ENCODE results near the gene SFT2D3. TPM values are rescaled to one million over a fixed set of nuclear protein-coding genes. Genes with fewer than 3 reads are reported as not detected.

The SFT2D3 gene
- total RNA-seq, 1 experiment from 2014 or later: 12.2 TPM

DNA sequence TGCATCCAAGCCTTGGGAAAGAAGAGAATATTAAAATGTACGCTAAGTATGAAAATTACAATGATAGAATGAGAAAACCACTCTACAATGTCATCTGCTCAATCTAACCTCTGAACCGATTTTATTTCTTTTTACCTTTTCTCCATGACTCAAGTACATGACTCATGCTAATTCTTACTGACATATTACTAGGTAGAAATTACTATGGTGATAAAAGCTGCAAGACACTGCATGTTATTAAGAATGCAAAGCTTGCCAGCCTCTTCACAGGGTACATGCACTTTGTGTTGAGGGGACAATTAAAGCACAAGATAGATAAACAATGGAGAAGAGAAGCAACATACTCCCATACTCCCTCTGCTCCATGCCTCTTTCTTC, 20.7 kb downstream of the SFT2D3 start:
- Histone ChIP-seq H3K4me3 (ENCODE audit: low read depth, low read length) (no peak overlapping the region), H3K4me1 (no peaks in the 10 kb centered on the region), H3K27me3 (replicated peaks; ENCODE audit: control insufficient read depth, insufficient read depth, low read length) (no peaks in the 10 kb centered on the region), H3K9me3 (no peaks in the 10 kb centered on the region), H3K36me3 (ENCODE audit: control insufficient read depth, insufficient read depth, low read length) (peaks cover 4% of the 10 kb centered on the region)
- Mint-ChIP-seq H3K9me3 (ENCODE audit: unreplicated experiment) (no peaks in the 10 kb centered on the region), H3K4me3 (ENCODE audit: unreplicated experiment) (no peak overlapping the region), H3K27me3 (ENCODE audit: insufficient read depth, unreplicated experiment) (no peaks in the 10 kb centered on the region), H3K27ac (ENCODE audit: unreplicated experiment) (no peak overlapping the region), H3K36me3 (ENCODE audit: insufficient read depth, unreplicated experiment) (peaks cover 73% of the 10 kb centered on the region), H3K4me1 (ENCODE audit: low read depth, unreplicated experiment) (no peaks in the 10 kb centered on the region)
- BruUV-seq (replicated peaks): no TSS peak
- DNase-seq: no peak
- TF ChIP-seq, protein P1, sequence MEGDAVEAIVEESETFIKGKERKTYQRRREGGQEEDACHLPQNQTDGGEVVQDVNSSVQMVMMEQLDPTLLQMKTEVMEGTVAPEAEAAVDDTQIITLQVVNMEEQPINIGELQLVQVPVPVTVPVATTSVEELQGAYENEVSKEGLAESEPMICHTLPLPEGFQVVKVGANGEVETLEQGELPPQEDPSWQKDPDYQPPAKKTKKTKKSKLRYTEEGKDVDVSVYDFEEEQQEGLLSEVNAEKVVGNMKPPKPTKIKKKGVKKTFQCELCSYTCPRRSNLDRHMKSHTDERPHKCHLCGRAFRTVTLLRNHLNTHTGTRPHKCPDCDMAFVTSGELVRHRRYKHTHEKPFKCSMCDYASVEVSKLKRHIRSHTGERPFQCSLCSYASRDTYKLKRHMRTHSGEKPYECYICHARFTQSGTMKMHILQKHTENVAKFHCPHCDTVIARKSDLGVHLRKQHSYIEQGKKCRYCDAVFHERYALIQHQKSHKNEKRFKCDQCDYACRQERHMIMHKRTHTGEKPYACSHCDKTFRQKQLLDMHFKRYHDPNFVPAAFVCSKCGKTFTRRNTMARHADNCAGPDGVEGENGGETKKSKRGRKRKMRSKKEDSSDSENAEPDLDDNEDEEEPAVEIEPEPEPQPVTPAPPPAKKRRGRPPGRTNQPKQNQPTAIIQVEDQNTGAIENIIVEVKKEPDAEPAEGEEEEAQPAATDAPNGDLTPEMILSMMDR (IDR thresholded peaks at IDR 0.05; ENCODE audit: insufficient read depth in 1 of 2, low read depth in 1 of 2, low read length in 1 of 2, severe bottlenecking in 1 of 2, unreplicated experiment in 1 of 2): no peak
- ChIA-PET POLR2A (no interaction called here), CTCF (no interaction called here)
- intact Hi-C loops (cut with micrococcal nuclease; ENCODE audit: unreplicated experiment): no loop called here

DNA sequence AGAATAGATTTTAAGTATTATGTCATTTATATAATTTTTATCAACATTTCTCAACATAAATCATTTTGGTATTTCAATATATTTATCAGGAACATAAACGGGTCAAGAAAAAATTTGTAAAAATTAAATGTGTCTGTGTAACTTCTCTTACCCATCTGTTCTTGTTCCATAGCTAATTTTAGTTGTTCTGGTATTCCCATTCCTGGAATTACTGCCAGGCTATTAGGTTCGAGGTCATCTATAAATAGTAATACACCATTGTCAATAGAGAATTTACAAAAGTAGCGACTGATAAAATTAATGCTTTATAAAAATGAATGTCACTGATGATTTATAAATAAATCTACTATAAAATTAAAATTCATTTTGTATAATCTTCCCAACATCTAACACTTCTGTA, 21.5 kb downstream of the SFT2D3 start:
- Mint-ChIP-seq H3K27me3 (ENCODE audit: insufficient read depth, unreplicated experiment) (no peaks in the 10 kb centered on the region), H3K9me3 (ENCODE audit: unreplicated experiment) (no peaks in the 10 kb centered on the region), H3K4me3 (ENCODE audit: unreplicated experiment) (no peak overlapping the region), H3K4me1 (ENCODE audit: low read depth, unreplicated experiment) (no peaks in the 10 kb centered on the region), H3K27ac (ENCODE audit: unreplicated experiment) (no peak overlapping the region), H3K36me3 (ENCODE audit: insufficient read depth, unreplicated experiment) (peaks cover 74% of the 10 kb centered on the region)
- TF ChIP-seq, protein P1 (IDR thresholded peaks at IDR 0.05; ENCODE audit: insufficient read depth in 1 of 2, low read depth in 1 of 2, low read length in 1 of 2, severe bottlenecking in 1 of 2, unreplicated experiment in 1 of 2): no peak
- Histone ChIP-seq H3K4me1 (no peaks in the 10 kb centered on the region), H3K36me3 (ENCODE audit: control insufficient read depth, insufficient read depth, low read length) (peaks cover 4% of the 10 kb centered on the region), H3K9me3 (no peaks in the 10 kb centered on the region), H3K4me3 (ENCODE audit: low read depth, low read length) (no peak overlapping the region), H3K27me3 (replicated peaks; ENCODE audit: control insufficient read depth, insufficient read depth, low read length) (no peaks in the 10 kb centered on the region)
- ChIA-PET POLR2A (no interaction called here), CTCF (no interaction called here)
- no TSS peak for BruUV-seq (replicated peaks)
- DNase-seq: no peak
- intact Hi-C loops (cut with micrococcal nuclease; ENCODE audit: unreplicated experiment): no loop called here

DNA sequence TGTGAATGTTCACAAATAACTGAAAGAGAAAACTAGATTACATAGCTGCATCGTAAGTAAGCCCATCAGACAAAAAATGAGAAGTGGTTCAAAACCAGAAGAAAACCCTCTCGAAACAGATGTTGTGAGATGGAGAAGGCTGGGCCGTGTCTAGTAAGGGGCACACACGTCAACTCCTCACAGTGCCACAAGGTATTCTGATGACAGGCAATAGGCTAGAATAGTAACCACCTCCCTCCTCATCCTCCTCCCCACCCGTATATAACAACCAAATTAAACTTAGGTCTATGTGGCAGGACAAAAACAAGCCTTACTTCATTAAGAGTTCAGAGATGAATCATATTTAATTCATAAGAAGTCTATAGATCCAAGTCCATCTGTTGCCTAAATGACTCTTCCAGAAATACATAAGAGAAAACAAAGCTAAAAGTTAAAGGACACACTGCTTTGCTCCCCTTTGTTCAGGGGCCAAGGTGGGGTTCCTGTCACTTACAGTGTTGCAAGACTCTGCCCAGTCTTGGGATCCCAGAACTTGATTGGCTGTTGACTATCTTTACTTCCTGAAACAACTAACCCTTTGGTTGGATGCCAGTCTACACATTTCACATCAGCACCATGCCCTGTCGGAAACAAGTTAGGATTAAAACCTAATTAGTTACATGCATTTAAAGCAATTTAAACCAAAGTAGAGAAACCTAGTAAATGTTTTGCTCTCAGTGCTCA, 25.0 kb downstream of the SFT2D3 start:
- ChIA-PET POLR2A (interaction anchor here (0.9 kb wide), 1 partner anchor 131 kb away, joined by 3 read pairs; no protein-coding TSS in a partner anchor), CTCF (no interaction called here)
- Mint-ChIP-seq H3K27me3 (ENCODE audit: insufficient read depth, unreplicated experiment) (no peaks in the 10 kb centered on the region), H3K4me3 (ENCODE audit: unreplicated experiment) (no peak overlapping the region), H3K27ac (ENCODE audit: unreplicated experiment) (no peak overlapping the region), H3K9me3 (ENCODE audit: unreplicated experiment) (no peaks in the 10 kb centered on the region), H3K36me3 (ENCODE audit: insufficient read depth, unreplicated experiment) (peaks cover 52% of the 10 kb centered on the region), H3K4me1 (ENCODE audit: low read depth, unreplicated experiment) (no peaks in the 10 kb centered on the region)
- TF ChIP-seq, protein P1 (IDR thresholded peaks at IDR 0.05; ENCODE audit: insufficient read depth in 1 of 2, low read depth in 1 of 2, low read length in 1 of 2, severe bottlenecking in 1 of 2, unreplicated experiment in 1 of 2): no peak
- Histone ChIP-seq H3K4me3 (ENCODE audit: low read depth, low read length) (no peak overlapping the region), H3K27me3 (replicated peaks; ENCODE audit: control insufficient read depth, insufficient read depth, low read length) (no peaks in the 10 kb centered on the region), H3K4me1 (no peaks in the 10 kb centered on the region), H3K36me3 (ENCODE audit: control insufficient read depth, insufficient read depth, low read length) (peaks cover under 1% of the 10 kb centered on the region; the same call in 1 of the 2 replicates), H3K9me3 (no peaks in the 10 kb centered on the region)
- intact Hi-C loops (cut with micrococcal nuclease; ENCODE audit: unreplicated experiment): no loop called here
- BruUV-seq (replicated peaks): no TSS peak
- DNase-seq: no peak

Data from Caco-2 (cell line).